OCI-LY1 (cell line): ENCODE data around the gene MAN1C1.
"Not testable (repeated sequence)": the region's sequence is repeated elsewhere in the genome, so short reads cannot be mapped to it uniquely, and the experiment has no call there.

Source experiments
- H2AFZ ChIP-seq: fragments of 200-600 bp; sonication (generic), shearing (Covaris generic); 2 replicates; pipeline ENCODE4 v1.6.0; 2014; ENCODE audit warnings: antibody characterized with exemption, mild to moderate bottlenecking, low read length
- H3F3A ChIP-seq: fragments of 200-600 bp; sonication (generic), shearing (Covaris generic); 2 replicates; pipeline ENCODE4 v1.6.0; 2014; ENCODE audit warnings: mild to moderate bottlenecking, antibody characterized with exemption, low read length, moderate library complexity; ENCODE audit not compliant: insufficient read depth
- H3K27ac ChIP-seq: fragments of 200-600 bp; sonication (generic); 2 replicates; pipeline ENCODE4 v1.5.1; 2014; ENCODE audit warnings: low read length, mixed run types, mild to moderate bottlenecking, low read depth; ENCODE audit not compliant: poor library complexity, severe bottlenecking
- H3K27me3 ChIP-seq: fragments of 200-600 bp; sonication (generic); 2 replicates; pipeline ENCODE4 v1.6.0; 2014; ENCODE audit warnings: antibody characterized with exemption, mild to moderate bottlenecking, low read length, moderate library complexity; ENCODE audit not compliant: insufficient read depth
- H3K36me3 ChIP-seq: fragments of 200-600 bp; sonication (generic); 2 replicates; pipeline ENCODE4 v1.6.1; 2014; ENCODE audit warnings: mild to moderate bottlenecking, antibody characterized with exemption, low read length, moderate library complexity, mixed read lengths; ENCODE audit not compliant: insufficient read depth
- H3K4me1 ChIP-seq: fragments of 200-600 bp; sonication (generic); 2 replicates; pipeline ENCODE4 v1.5.1; 2014; ENCODE audit warnings: mild to moderate bottlenecking, low read length, moderate library complexity; ENCODE audit not compliant: insufficient read depth, severe bottlenecking
- H3K4me2 ChIP-seq: fragments of 200-600 bp; sonication (generic), shearing (Covaris generic); 2 replicates; pipeline ENCODE4 v1.6.1; 2014; ENCODE audit warnings: low read length
- H3K4me3 ChIP-seq: fragments of 200-600 bp; sonication (generic); 2 replicates; pipeline ENCODE4 v1.5.1; 2014; ENCODE audit warnings: low read length, low read depth, mild to moderate bottlenecking, mixed read lengths; ENCODE audit not compliant: poor library complexity, severe bottlenecking
- H3K79me2 ChIP-seq: fragments of 200-600 bp; shearing (Covaris generic); 2 replicates; pipeline ENCODE4 v1.6.1; 2016; ENCODE audit warnings: mixed run types, low read length, mixed read lengths; ENCODE audit not compliant: insufficient read depth
- H3K9ac ChIP-seq: fragments of 200-600 bp; sonication (generic), shearing (Covaris generic); 2 replicates; pipeline ENCODE4 v1.6.1; 2014; ENCODE audit warnings: mild to moderate bottlenecking, low read length, mixed read lengths
- H3K9me2 ChIP-seq: fragments of 200-600 bp; sonication (generic), shearing (Covaris generic); 2 replicates; pipeline ENCODE4 v1.6.1; 2014; ENCODE audit warnings: low read depth, mild to moderate bottlenecking, low read length, mixed read lengths
- H3K9me3 ChIP-seq: fragments of 200-600 bp; shearing (Covaris generic); 2 replicates; pipeline ENCODE4 v1.6.1; 2014; ENCODE audit warnings: low read length, mixed read lengths
- H4K20me1 ChIP-seq: fragments of 200-600 bp; sonication (generic), shearing (Covaris generic); 2 replicates; pipeline ENCODE4 v1.6.0; 2016; ENCODE audit warnings: mild to moderate bottlenecking, low read length; ENCODE audit not compliant: insufficient read depth
- CTCF ChIP-seq: fragments of 200-600 bp; sonication (generic), shearing (Covaris generic); IDR thresholded peaks from 2 replicates; pipeline ENCODE4 v1.5.1; 2017; ENCODE audit warnings: mild to moderate bottlenecking, antibody characterized with exemption, low read length, moderate library complexity, mixed read lengths
- EZH2 ChIP-seq: fragments of 200-600 bp; sonication (generic), shearing (Covaris generic); IDR thresholded peaks from 2 replicates; pipeline ENCODE4 v1.8.0; 2017; ENCODE audit warnings: borderline replicate concordance, mixed run types, mild to moderate bottlenecking, antibody characterized with exemption, low read length, moderate library complexity, mixed read lengths

The MAN1C1 gene

GRCh38 chr1:25662061-25662460 is 45.5 kb downstream of the MAN1C1 start:
- no peaks in the 10 kb centered on the region for H3K4me1 ChIP-seq
- no peak overlapping the region for H2AFZ ChIP-seq
- no peaks in the 10 kb centered on the region for H3K36me3 ChIP-seq
- no peaks in the 10 kb centered on the region for H3K9me3 ChIP-seq
- TF ChIP-seq EZH2 (no peak), CTCF (no peak)
- H4K20me1 ChIP-seq = no peaks in the 10 kb centered on the region
- no peaks in the 10 kb centered on the region for H3K79me2 ChIP-seq
- H3K27me3 ChIP-seq = no peaks in the 10 kb centered on the region; the same call in 1 of the 2 replicates
- H3K27ac ChIP-seq = no peak overlapping the region
- no peaks in the 10 kb centered on the region for H3K9me2 ChIP-seq
- H3F3A ChIP-seq = no peaks in the 10 kb centered on the region
- H3K9ac ChIP-seq = no peak overlapping the region
- H3K4me2 ChIP-seq = no peak overlapping the region
- no peak overlapping the region for H3K4me3 ChIP-seq

- not testable (repeated sequence) for H3K27ac ChIP-seq, H3K27me3 ChIP-seq, H4K20me1 ChIP-seq, H3K4me2 ChIP-seq, H3K79me2 ChIP-seq, H3K9me2 ChIP-seq, H3K36me3 ChIP-seq, H3K9ac ChIP-seq, H3K4me1 ChIP-seq, H3K4me3 ChIP-seq, H3F3A ChIP-seq, H2AFZ ChIP-seq, H3K9me3 ChIP-seq
These were observed 46.4 kb downstream of the MAN1C1 start for GRCh38 chr1:25662959-25663358.

- TF ChIP-seq EZH2 = no peak
- TF ChIP-seq CTCF = no peak
- Histone ChIP-seq H3K4me1 (no peaks in the 10 kb centered on the region), H3F3A (no peaks in the 10 kb centered on the region), H3K9ac (no peak overlapping the region), H3K27ac (no peak overlapping the region), H3K4me2 (no peak overlapping the region), H3K79me2 (no peaks in the 10 kb centered on the region), H3K27me3 (no peaks in the 10 kb centered on the region; the same call in 1 of the 2 replicates), H3K9me3 (no peaks in the 10 kb centered on the region), H4K20me1 (no peaks in the 10 kb centered on the region), H2AFZ (no peak overlapping the region), H3K36me3 (no peaks in the 10 kb centered on the region), H3K4me3 (no peak overlapping the region), H3K9me2 (no peaks in the 10 kb centered on the region)
These were observed 48.0 kb downstream of the MAN1C1 start for GRCh38 chr1:25664357-25665199.

GRCh38 chr1:25666460-25666859 is 49.9 kb downstream of the MAN1C1 start:
- Histone ChIP-seq H3F3A (no peaks in the 10 kb centered on the region), H2AFZ (no peak overlapping the region), H4K20me1 (no peaks in the 10 kb centered on the region), H3K4me1 (no peaks in the 10 kb centered on the region), H3K9me2 (no peaks in the 10 kb centered on the region), H3K9me3 (no peaks in the 10 kb centered on the region), H3K9ac (no peak overlapping the region), H3K4me2 (no peak overlapping the region), H3K4me3 (no peak overlapping the region), H3K36me3 (no peaks in the 10 kb centered on the region), H3K27ac (no peak overlapping the region), H3K79me2 (no peaks in the 10 kb centered on the region), H3K27me3 (no peaks in the 10 kb centered on the region; the same call in 1 of the 2 replicates)
- TF ChIP-seq EZH2 (no peak), CTCF (no peak)
